ENCODE data around the gene PKLR.
A peak's percentile ranks its signal among the peaks of the same experiment; 100 is the strongest.
"Not testable (repeated sequence)": the region's sequence is repeated elsewhere in the genome, so short reads cannot be mapped to it uniquely, and the experiment has no call there.

The PKLR gene

GRCh38 chr1:155301342-155301841 lies at the start of gene PKLR:
TSS of gene PKLR (minus strand) at chr1:155301438. CDS start at chr1:155301395, 43 bp downstream.
- no peak for DNase-seq

GRCh38 chr1:155342842-155343241 lies 41.6 kb upstream of the PKLR start:
- DNase-seq: no peak

GRCh38 chr1:155339515-155340097 lies 38.4 kb upstream of the PKLR start:
- DNase-seq: no peak

- no peak for DNase-seq
These were observed 33.7 kb upstream of the PKLR start for GRCh38 chr1:155334962-155335361.

GRCh38 chr1:155329980-155330598 lies 28.9 kb upstream of the PKLR start:
- no peak for DNase-seq

GRCh38 chr1:155328856-155329255 lies 27.6 kb upstream of the PKLR start:
- DNase-seq: not testable (repeated sequence)

- no peak for DNase-seq
These were observed 26.7 kb upstream of the PKLR start for GRCh38 chr1:155327981-155328380.

GRCh38 chr1:155326631-155327037 lies 25.4 kb upstream of the PKLR start:
- no peak for DNase-seq

- DNase-seq: no peak
These were observed 24.8 kb upstream of the PKLR start for GRCh38 chr1:155326020-155326526.

- no peak for DNase-seq
These were observed 24.3 kb upstream of the PKLR start for GRCh38 chr1:155325603-155325893.

GRCh38 chr1:155324717-155325602 lies 23.7 kb upstream of the PKLR start:
- DNase-seq: peak; percentile 42 to 59

- peak; percentile 86 to 88 for DNase-seq
These were observed 22.9 kb upstream of the PKLR start for GRCh38 chr1:155324037-155324716.

- peak; percentile 62 to 80 for DNase-seq
These were observed 22.4 kb upstream of the PKLR start for GRCh38 chr1:155323729-155324036.

- peak; percentile 87 to 92 for DNase-seq
These were observed 21.9 kb upstream of the PKLR start for GRCh38 chr1:155322953-155323728.

- DNase-seq: no peak
These were observed 21.3 kb upstream of the PKLR start for GRCh38 chr1:155322571-155322952.

- no peak for DNase-seq
These were observed 20.6 kb upstream of the PKLR start for GRCh38 chr1:155321639-155322503.

GRCh38 chr1:155320661-155321617 lies 19.7 kb upstream of the PKLR start, which contains the start of gene RUSC1:
TSS of gene RUSC1 (plus strand) at chr1:155320894. CDS start at chr1:155321774, 880 bp downstream.
- DNase-seq: peak in 1 of 2 experiments; percentile 60

GRCh38 chr1:155320252-155320651 lies 19.0 kb upstream of the PKLR start:
- no peak for DNase-seq

GRCh38 chr1:155319536-155319935 lies 18.3 kb upstream of the PKLR start:
- no peak for DNase-seq

- DNase-seq: no peak
These were observed 16.8 kb upstream of the PKLR start for GRCh38 chr1:155318082-155318481.
